NT2/D1 (cell line): ENCODE data around the gene TOX2.

Experiments used
- SUZ12 ChIP-seq: IDR thresholded peaks from 2 replicates; pipeline ENCODE4 v1.6.1; 2011; ENCODE audit not compliant: insufficient read length, insufficient read depth; ENCODE audit errors: extremely low read depth
- YY1 ChIP-seq: IDR thresholded peaks from 2 replicates; pipeline ENCODE4 v1.6.1; 2011; ENCODE audit not compliant: insufficient read length, insufficient read depth
- ZNF274 ChIP-seq: IDR thresholded peaks from 2 replicates; pipeline ENCODE4 v1.6.1; 2011; ENCODE audit warnings: mild to moderate bottlenecking, low read depth, low read length

DNA sequence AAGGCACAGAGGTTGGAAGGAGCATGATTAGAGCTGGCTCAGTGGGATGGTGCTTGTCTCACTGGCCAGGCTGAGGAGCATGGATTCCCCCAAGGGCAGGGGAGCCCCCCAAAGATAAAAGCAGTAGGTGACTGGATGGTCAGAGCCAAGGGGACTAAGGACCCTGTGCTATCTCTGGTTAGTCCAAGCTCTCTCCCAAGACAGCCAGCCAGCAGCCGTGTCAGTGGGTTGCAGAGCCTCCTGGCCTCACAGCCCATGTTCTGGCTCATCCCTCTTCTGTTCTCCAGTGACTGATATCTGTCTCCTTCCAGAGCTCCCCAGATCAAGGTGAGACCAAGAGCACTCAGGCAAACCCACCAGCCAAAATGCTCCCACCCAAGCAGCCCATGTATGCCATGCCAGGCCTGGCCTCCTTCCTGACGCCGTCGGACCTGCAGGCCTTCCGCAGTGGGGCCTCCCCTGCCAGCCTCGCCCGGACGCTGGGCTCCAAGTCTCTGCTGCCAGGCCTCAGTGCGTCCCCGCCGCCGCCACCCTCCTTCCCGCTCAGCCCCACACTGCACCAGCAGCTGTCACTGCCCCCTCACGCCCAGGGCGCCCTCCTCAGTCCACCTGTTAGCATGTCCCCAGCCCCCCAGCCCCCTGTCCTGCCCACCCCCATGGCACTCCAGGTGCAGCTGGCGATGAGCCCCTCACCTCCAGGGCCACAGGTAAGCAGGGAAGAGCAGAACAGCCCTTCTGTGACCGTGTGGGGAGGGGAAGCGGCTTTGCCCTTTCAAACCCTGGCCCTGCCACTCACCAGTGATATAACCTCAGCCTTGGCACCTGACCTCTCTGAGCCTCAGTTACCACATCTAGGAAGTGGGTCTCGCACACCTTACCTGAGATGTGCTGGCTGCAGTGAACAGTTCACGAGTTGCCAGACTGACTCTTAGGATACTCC, 151.0 kb downstream of the TOX2 start:
- TF ChIP-seq YY1, result no peak
- TF ChIP-seq ZNF274, result no peak
- no peak for TF ChIP-seq SUZ12
